Activated CD8-positive, alpha-beta memory T cell treated with anti-CD3 and anti-CD28 coated beads for 1 hour (primary cell): ENCODE measurements around the gene SLC26A2.

ENCODE experiments used
- DNase-seq, 2 donors: peaks; one replicate each; pipeline ENCODE4 v3.0.0-alpha.2; 2020; ENCODE audit warnings: low read depth in 1 of 2; ENCODE audit errors: extremely low read depth in 1 of 2

The SLC26A2 gene

DNA sequence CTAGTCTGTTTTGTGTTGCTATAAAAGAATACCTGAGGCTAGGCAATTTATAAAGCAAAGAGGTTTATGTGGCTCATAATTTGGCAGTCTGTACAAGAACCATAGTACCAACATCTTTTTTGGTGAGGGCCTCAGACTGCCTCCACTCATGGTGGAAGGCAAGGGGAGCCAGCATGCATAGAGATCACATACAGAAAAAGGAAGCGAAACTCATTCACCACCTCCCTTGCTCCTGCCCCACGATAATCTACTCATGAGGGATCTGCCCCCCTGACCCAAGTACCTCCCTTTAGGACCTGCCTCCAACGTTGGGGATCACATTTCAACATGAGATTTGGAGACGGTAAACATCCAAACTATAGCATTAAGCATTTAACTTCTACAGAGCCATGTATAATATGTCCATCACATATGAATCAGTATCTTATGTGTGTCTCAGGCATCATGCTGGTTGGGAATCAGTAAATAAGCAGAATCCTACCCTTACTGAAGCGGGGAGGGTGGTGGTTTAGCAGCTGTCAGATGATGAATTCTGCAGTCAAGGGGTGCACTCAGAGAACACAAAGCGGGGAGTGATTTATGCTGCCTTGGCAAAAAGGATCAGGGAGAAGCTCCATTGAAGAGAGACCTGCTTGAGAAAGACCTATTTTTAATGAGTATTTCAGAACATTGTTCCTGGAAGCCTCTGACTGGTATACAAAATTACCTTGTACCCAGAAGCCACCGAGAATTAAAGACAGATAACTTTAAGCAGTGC lies 74.8 kb downstream of the SLC26A2 start:
- no peak for DNase-seq

DNA sequence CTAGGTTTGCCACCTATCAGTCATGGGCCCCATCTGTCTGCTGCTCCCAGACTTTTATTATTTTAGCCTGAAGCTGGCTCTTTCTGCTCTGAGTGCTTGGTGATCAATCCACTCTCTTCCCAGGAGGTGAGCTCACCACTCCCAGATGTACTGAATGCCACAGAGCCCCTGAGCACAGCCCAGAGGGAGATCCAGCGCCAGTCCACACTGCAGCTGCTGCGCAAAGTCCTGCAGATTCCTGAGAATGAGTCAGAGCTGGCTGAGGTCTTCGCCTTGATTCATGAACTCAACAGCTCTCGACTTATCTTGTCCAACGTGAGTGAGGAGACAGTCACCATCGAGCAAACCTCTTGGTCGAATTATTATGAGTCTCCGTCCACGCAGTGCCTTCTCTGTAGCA lies 76.0 kb downstream of the SLC26A2 start:
- no peak for DNase-seq
